COLO668 (cell line): Measurements from ENCODE around the gene FAM111B.
"Not testable (repeated sequence)": the region's sequence is repeated elsewhere in the genome, so short reads cannot be mapped to it uniquely, and the experiment has no call there.

Source experiments
- DNase-seq: peaks from one replicate; lab custom pipeline; 2025; ENCODE audit not compliant: unreplicated experiment; lab: John Stamatoyannopoulos, UW

FAM111B gene

DNA sequence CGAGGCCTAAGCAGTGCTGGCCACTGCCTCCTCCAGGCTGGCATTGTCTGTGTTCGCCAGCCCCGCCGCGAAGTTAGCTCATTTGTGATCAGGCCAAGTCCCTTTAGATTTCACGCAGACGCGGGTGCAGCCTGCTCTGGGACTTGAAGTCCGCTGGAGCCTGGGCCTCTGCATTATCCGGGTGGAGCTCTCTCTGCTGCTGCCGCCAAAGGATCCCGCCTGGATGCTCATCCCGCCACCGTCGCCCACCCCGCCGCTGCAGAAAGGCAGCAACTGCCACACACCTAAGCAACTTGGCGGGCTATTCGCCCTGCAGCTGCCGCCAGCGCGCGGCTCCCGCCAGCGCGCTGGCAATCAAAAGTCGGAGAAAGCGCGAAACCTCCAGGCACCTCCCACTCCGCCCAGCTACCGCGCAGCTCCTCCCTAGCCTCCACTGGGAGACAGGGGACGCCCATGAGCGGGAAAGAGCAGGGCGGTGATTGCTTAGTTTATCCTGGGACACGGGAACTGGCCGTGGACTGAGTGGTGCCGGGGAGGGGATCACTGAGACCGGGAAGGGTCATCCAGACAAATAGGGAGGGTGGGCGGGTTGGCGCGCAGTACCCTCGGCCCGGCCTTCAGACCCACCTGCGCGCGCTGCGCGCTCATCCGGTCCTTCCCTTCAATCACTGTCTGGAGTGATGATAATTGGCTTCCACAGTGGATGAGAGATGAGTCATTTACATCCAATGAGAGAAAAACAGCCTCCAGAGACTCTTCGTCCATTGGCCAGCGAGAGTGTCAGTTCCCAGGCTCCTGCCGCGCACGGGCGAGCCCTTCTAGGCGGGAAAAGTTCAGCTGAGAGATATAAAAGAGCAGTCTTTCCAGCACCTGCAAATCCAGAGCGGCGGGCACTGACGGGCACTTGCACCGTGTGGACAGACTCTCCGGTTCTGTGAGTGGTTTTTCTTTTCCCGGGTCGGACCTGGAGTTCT, at the start of gene FAM111B:
Gene FAM111B (plus strand): TSS at position 875 of the 974 bp plus-strand sequence. CDS start 2,389 bp downstream, outside the sequence.
- peak; percentile 92 for DNase-seq

- DNase-seq: peak; percentile 77
Observed at GRCh38 chr11:59058120-59059033, 48.7 kb upstream of the FAM111B start.

DNA sequence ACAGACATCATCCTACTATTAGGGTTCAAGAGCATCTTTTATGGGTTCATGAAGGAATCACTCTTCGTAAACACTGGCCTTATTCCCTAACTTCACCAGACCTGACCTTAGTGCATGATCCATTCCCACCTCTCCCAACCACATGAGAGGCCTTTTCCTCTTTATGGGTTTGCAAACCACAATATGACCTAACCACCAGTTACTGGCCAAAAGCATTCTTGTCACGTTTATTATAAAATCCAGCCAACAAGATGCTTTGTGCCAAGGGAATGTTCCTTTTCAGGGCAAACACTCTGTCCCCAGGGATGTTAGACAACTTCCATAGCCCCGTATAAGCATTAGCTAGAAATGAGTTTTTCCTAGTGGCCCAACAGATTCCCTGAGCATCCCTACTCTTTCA, 46.9 kb upstream of the FAM111B start:
- not testable (repeated sequence) for DNase-seq

DNA sequence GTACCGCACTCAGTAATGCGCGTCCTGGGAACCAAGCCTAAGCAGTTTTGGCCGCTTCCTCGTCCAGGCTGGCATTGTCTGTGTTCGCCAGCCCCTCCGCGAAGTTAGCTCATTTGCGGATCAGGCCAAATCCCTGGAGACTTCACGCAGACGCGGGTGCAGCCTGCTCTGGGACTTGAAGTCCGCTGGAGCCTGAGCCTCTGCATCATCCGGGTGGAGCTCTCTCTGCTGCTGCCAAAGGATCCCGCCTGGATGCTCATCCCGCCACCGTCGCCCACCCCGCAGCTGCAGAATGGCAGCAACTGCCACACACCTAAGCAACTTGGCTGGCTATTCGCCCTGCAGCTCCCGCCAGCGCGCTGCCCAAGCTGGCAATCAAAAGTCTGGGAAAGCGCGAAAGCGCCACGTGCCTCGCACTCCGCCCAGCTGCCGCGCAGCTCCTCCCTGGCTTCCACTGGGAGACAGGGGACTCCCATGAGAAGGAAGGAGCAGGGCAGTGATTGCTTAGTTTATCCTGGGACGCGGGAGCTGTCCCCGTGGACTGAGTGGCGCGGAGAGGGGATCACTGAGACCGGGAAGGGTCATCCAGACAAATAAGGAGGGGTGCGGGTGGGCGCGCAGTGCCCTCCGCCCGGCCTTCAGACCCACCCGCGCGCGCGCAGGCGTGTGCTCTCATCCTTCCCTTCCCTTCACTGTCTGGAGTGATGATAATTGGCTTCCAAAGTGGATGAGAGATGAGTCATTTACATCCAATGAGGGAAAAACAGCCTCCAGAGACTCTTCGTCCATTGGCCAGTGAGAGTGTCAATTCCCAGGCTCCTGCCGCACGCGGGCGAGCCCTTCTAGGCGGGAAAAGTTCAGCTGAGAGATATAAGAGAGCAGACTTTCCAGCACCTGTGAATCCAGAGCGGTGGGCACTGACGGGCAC, 44.2 kb upstream of the FAM111B start:
- no peak for DNase-seq

DNA sequence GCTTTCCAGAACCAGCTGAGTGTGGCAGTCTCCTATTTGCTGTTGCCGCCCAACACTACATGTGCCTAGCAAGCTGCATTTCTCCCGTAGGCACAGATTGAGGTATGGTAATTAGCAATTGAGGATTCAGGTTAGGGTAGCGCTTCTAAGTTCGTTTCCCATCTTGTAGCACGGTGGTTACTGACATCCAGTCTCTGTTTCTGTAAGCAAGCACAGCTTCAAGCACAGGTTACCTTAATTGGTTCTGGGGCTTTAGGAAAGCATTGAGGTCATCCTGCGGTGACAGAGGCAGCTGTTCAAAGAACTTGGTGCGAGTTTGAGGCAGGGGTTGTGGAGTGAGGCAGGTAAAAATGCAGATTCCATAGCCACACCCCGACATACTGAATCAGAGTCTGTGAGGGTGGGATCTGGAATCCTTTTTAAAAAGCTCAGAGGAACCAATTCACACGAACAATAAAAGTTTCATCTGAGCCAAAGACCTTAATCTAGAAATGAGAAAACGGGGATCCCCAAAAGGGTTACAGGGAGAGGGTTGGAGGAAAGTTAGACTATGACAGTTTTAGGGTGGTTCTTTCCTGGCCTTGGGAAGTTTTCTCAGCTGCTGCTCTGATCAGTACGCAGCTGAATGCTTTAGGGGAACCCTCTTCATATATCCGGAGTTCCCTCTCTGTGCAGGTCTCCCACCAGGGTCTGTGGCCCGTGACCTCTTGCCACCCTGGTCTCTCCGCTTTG, 42.9 kb upstream of the FAM111B start:
- not testable (repeated sequence) for DNase-seq

DNA sequence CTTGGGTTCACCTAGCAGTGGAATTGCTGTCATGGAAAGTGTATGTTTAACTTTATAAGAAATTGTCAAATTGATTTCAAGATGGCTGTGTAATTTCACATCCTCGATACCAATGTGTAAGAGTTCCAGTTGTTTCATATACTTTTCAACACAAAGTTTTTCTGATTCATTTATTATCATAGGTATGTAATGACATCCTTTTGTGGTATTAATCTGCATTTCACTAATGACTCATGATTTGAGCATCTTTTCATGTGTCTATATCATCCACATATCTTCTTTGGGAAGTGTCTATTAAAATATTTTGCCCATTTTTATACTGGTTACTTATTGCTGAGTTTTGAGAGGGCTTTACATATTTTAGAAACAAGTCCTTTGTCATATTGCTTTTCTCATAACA, 38.0 kb upstream of the FAM111B start:
- DNase-seq: no peak

GRCh38 chr11:59076876-59077571, 30.0 kb upstream of the FAM111B start:
- no peak for DNase-seq

DNA sequence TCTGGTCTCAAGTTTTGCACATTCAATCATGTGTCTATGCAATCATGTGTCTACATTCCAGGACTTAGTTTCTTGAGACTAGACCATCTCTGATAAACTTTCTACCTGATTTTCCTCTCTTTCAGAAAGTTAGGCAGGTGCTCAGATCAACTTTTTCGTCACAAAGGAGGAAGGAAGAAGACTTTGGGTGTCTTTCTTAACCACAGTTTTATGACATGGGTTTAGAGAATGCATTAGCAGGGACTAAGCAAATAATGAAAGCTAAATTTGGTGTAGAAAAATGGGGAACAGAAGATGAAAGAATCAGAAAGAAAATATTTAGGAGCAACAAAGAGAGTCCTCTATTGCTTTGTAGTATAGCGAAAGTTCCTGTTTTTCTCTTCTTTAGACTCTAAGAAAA, 28.6 kb upstream of the FAM111B start:
- DNase-seq: no peak

- DNase-seq: no peak
Observed at GRCh38 chr11:59079086-59079485, 28.0 kb upstream of the FAM111B start.

GRCh38 chr11:59080421-59080820, 26.6 kb upstream of the FAM111B start:
- not testable (repeated sequence) for DNase-seq

DNA sequence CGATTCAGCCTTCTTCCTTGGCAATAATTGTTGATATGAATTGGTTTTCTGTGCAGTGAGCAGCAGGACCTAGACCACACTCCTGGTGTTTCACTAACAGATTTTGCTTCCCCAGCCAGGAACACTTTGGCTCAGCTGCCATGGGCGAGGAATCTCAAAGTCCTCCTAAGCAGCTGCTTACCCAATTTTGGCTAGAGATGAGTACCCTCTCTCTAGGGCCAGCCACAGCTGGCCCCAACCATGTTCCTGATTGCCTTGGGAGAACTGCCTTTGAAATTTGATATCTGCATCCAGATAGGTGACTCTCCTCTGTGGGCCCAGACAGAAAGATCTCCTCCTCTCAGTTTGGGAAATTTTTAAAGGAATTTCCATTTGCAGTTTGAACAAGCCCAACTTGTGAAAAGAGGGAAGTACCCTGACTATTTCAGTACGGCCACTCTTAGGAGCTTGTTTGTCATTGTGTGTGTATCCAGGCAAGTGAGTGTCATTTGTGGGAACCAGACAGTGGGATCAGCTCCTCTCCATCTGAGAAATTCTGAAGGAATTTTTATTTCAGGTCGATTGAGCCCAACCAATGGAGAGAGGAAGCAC, 25.5 kb upstream of the FAM111B start:
- DNase-seq: not testable (repeated sequence)

DNA sequence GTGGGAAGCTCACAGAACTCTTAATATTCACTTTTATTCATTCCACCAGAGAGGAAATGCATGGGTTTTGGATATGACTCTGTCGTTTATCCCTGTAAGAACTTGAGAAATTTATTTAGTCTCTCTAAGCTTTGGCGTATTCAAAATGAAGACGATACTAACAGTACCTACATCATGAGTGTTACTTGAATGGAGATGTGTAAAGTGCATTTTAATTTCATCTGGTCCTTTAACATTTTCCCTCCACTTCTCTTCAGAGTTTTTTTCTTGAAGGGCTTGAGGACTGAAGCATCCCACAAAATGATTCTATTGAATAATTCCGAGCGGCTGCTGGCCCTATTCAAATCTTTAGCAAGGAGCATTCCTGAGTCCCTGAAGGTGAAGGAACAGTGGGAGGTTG, 21.0 kb upstream of the FAM111B start, which contains the start of gene GLYATL1B:
Gene GLYATL1B (plus strand): TSS at position 301 of the 400 bp plus-strand sequence. CDS start 0 bp downstream, at position 301.
- DNase-seq: not testable (repeated sequence)

DNA sequence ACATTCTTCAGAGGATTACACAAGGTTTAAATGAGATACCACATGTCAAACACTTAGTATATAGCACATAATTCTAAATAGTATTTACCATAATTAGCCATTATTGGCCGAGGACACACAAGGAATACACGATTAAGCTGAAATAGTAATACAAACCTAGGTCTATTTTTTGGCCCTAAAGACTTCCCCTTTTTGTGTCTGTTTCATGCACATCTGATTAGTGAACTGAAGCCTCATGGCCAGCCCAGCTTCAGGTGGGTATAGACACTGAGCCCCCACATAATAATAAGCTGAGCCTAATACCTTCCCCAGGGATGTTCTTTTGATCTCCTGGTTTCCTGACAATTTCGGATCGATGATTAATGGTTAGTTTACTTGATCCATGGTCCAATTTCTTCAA, 18.9 kb upstream of the FAM111B start:
- DNase-seq: no peak

DNA sequence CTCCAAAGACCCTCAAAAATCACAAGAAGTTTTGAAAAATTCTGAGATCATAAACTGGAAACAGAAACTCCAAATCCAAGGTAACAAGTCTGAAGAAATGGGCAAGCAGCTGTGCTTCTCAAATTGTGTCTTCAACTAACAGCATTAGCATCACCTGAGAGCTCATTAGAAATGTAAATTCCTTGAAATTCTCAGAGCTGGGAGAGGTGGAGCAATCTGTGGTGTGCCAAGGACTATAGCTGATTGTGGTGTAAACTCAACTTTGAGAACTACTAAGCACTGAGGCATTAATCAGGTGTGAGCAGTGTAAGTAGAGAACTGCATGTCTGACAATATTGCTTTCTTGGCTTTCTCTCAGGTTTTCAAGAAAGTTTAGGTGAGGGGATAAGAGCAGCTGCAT, 13.5 kb upstream of the FAM111B start:
- not testable (repeated sequence) for DNase-seq

GRCh38 chr11:59095225-59095624, 11.8 kb upstream of the FAM111B start:
- not testable (repeated sequence) for DNase-seq

DNA sequence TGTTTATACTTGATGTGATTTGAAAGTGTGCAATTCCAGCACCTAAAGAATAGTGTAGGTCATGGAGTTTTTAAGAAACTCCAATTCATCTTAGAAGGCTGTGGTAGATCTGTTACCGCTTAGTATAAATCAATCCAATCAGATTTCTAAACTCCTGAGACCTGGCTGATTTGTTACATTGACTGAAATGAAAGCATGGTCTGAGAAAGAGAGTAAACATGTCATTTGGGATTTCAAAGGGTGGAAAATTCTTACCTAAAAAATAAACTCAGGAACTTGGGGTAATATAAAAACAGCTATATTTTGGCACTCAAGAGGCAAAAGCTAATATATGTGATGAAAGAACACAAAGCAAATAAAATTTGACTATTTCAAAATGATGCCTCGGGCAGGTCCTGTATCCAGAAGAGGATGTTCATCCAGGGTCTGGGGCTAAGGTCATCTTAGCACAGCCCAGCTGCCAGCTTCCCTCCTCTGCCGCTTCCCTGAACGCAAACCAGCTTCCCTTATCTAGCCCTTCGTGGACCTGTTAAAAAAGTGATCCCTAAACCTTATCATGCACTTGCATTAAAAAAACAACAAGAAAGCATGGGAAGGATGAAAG, 11.0 kb upstream of the FAM111B start:
- not testable (repeated sequence) for DNase-seq

DNA sequence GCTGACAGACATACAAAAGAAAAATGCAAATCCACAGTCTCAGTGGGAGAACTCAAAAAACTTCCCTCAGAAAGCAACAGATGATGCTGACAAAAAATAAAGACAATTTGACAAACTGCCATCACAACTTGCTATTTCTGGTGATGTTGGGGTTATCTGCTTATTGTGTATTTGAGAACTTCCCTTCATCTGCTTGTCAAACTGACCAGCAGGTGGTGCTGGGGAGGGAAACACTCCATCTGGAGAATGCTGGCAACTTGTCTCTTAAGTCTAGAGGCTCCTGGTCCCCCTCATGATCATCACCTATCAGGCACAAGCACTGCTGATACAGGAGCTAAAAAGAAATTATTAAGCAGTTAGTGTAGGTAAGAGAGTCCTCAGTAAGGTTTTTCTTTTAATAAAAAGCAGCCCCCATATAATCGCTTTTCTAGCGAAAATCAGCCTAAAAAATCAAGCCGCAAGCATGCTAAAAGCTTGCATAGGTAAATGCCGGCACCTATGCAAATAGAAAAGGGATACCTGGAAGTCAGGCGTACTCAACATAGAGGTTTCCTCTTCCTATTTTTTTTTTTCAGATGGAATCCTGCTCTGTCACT, 9.8 kb upstream of the FAM111B start:
- peak; percentile 37 for DNase-seq

DNA sequence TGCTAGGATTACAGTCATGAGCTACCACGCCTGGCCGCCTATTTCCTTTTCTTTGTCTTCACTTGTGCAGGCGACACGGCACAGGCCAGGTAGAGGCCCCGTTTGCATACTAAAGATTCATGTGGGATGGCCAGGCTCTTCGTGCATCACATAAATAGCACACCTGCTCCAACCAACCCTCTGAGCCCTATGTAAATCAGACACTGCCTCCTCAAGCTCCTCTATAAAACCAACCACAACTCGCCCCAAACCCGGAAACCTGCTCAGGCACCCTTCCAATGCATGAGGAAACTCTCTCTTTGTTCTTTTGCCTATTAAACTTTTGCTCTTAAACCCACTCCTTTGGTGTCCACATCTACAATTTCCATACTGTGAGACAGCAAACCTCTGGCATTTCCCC, 9.1 kb upstream of the FAM111B start:
- DNase-seq: not testable (repeated sequence)
